Vagina (tissue), 2 donors: ENCODE data around the gene SERPINF2.

Experiments
- POLR2A ChIP-seq, 2 donors: fragments of 450-650 bp; IDR thresholded peaks; one replicate each; pipeline ENCODE4 v1.6.1; 2017; ENCODE audit warnings: antibody characterized with exemption in 2 of 2, mild to moderate bottlenecking in 2 of 2, moderate library complexity in 2 of 2
- TF ChIP-seq, protein P1 (sequence below), 3 experiments: fragments of 450-650 bp in 2 of 3; fragments of 200-600 bp in 1 of 3; sonication (generic) in 1 of 3; IDR thresholded peaks; one replicate each; pipeline ENCODE4 v1.5.1; 2017 to 2019; ENCODE audit warnings: antibody characterized with exemption in 3 of 3, mild to moderate bottlenecking in 2 of 3, moderate library complexity in 2 of 3

- TF ChIP-seq, protein P1, sequence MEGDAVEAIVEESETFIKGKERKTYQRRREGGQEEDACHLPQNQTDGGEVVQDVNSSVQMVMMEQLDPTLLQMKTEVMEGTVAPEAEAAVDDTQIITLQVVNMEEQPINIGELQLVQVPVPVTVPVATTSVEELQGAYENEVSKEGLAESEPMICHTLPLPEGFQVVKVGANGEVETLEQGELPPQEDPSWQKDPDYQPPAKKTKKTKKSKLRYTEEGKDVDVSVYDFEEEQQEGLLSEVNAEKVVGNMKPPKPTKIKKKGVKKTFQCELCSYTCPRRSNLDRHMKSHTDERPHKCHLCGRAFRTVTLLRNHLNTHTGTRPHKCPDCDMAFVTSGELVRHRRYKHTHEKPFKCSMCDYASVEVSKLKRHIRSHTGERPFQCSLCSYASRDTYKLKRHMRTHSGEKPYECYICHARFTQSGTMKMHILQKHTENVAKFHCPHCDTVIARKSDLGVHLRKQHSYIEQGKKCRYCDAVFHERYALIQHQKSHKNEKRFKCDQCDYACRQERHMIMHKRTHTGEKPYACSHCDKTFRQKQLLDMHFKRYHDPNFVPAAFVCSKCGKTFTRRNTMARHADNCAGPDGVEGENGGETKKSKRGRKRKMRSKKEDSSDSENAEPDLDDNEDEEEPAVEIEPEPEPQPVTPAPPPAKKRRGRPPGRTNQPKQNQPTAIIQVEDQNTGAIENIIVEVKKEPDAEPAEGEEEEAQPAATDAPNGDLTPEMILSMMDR (IDR thresholded peaks at IDR 0.05): no peak
- TF ChIP-seq POLR2A (IDR thresholded peaks at IDR 0.05): no peak
Measured at GRCh38 chr17:1782171-1782567, 39.5 kb downstream of the SERPINF2 start.
